ENCODE data around the gene ATXN1. TPM values are rescaled to one million over a fixed set of nuclear protein-coding genes. Genes with fewer than 3 reads are reported as not detected.

Gene ATXN1
- total RNA-seq, 2 donors from 2014 or later, result 63.1 to 72.2 TPM

DNA sequence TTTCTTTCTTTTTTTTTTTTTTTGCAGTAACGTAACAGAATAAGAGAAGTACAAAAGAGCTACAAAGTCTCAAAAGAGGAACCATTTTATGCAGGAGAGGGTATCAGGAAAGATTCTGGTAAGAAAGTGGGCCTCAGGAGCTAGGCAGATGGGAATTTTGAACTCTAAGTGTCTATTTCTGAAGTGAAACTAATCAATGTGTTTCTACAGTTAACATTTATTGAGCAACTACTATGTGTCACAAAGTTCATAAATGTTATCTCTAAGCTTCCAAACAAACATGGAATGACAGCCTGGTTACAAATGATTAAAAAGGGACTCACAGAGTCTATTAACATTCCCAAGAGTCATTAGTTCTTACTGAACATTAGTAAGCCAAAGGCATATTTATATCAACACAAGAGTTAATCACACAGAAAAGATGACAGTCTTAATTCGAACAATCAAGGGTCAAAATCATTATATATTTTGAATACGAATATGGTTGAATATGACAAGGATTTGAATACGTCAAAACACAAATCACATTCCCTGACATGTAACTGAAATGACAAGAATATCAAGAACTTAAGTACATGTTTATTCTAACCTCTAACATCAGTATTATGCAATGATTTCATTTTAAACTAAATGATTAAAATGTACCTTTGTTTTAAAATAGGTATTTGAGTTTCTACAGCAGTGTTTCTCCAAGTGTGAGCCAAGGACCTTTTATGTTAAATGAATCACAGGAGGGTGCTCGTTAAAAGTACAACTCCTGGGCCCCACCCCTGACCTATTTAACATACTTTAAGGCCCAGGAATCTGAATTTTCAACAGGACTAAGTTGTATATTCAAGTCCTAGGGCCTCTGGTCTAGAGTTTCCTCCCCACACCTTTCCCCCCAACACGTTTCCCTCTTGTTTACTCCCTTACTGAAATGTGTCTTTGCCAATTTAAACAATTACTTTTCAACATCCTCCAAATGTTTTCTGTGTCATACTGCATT, 89.7 kb downstream of the ATXN1 start:
- intact Hi-C loops (cut with DNase I), result no loop called here
- DNase-seq (ENCODE audit: low spot score), result no peak

DNA sequence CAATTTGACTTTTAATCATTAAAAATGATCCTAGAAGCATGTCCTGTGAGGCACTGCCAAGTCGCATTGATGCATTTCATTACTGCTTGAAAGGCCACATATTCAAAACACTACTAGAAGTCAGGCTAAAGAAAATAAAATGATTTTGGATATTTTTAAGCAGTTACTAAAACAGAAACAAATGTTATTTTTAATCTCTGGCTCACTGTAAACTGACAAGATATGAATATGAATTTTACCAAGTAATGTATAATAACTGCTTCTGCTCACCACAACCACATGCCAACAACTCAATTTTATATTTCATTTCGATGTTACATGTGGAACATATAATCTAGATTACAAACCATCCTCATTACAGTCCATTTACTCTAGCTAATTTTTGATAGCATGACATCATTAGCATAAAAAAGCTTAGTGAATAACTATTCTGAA, 90.6 kb downstream of the ATXN1 start:
- DNase-seq (ENCODE audit: low spot score), result no peak
- intact Hi-C loops (cut with DNase I), result no loop called here

DNA sequence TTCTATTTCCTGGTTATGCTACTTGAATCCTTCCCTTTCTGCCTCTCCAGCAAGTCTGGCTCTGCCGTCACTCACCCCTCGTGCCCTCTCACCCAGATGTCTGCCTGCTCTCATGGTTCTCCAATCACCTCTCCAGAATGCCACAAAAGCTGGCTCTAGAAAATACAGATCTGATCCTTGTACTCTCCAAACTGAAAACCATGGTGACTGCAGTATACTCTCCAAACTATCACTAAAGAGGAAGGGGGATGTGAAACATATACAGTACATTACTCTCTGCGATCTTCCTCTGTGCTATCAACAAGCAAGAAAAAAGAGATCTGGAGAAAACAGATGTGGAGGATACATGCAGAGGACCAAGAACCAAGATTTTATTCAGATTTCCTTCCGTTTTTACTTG, 91.1 kb downstream of the ATXN1 start:
- intact Hi-C loops (cut with DNase I), result no loop called here
- no peak for DNase-seq (ENCODE audit: low spot score)

GRCh38 chr6:16669227-16669626, 92.0 kb downstream of the ATXN1 start:
- intact Hi-C loops (cut with DNase I), result no loop called here
- DNase-seq (ENCODE audit: low spot score), result no peak

DNA sequence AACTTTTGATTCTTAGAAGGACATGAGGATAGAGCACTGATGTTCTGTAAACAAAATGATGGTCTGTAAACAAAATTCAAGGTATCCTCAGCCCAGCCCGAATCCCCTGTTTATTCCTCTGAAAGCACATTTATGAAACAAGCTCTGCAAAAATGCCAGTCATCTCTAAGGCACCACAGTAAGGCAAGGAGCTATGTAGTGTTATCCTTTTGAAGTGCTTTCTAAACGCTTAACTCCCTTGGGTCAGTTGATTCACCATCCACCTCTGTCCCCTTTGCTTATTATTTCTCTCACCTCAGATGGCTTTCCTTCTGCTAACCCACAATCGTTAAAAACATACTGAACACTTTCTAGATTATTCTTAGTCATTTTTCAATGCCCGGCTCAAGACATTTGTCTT, 93.8 kb downstream of the ATXN1 start:
- no peak for DNase-seq (ENCODE audit: low spot score)
- intact Hi-C loops (cut with DNase I), result no loop called here

GRCh38 chr6:16665992-16666391, 95.3 kb downstream of the ATXN1 start:
- intact Hi-C loops (cut with DNase I), result no loop called here

GRCh38 chr6:16665182-16665581, 96.1 kb downstream of the ATXN1 start:
- DNase-seq (ENCODE audit: low spot score), result no peak
- intact Hi-C loops (cut with DNase I), result no loop called here

More at GRCh38 chr6:16665992-16666391, 95.3 kb downstream of the ATXN1 start:
- no peak for DNase-seq (ENCODE audit: low spot score)

- DNase-seq (ENCODE audit: low spot score), result no peak
- intact Hi-C loops (cut with DNase I), result no loop called here
Measured at GRCh38 chr6:16663901-16664300, 97.4 kb downstream of the ATXN1 start.

DNA sequence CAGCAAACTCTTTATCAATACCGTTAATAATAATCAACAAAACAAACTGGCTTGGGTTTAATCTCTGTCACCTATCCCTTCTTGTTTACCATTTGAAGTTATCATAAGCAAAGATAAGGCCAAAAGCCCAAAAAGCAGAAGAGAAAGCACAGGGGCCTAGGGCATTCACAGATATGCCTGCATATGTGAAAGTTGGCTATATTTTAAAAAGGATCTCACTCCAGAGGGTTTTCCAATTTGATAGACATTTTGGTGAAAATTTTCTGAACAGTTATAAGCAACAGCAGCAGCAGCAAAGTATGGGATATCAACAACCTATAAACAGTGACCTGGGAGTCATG, 101.1 kb downstream of the ATXN1 start:
- no peak for DNase-seq (ENCODE audit: low spot score)
- intact Hi-C loops (cut with DNase I), result no loop called here

GRCh38 chr6:16659466-16660156, 101.6 kb downstream of the ATXN1 start:
- intact Hi-C loops (cut with DNase I), result no loop called here
- no peak for DNase-seq (ENCODE audit: low spot score)

GRCh38 chr6:16658348-16659034, 102.8 kb downstream of the ATXN1 start:
- intact Hi-C loops (cut with DNase I), result no loop called here

GRCh38 chr6:16657768-16658167, 103.5 kb downstream of the ATXN1 start:
- no peak for DNase-seq (ENCODE audit: low spot score)
- intact Hi-C loops (cut with DNase I), result no loop called here

More at GRCh38 chr6:16658348-16659034, 102.8 kb downstream of the ATXN1 start:
- no peak for DNase-seq (ENCODE audit: low spot score)

- intact Hi-C loops (cut with DNase I), result no loop called here
- no peak for DNase-seq (ENCODE audit: low spot score)
Measured at GRCh38 chr6:16656451-16656850, 104.8 kb downstream of the ATXN1 start.

DNA sequence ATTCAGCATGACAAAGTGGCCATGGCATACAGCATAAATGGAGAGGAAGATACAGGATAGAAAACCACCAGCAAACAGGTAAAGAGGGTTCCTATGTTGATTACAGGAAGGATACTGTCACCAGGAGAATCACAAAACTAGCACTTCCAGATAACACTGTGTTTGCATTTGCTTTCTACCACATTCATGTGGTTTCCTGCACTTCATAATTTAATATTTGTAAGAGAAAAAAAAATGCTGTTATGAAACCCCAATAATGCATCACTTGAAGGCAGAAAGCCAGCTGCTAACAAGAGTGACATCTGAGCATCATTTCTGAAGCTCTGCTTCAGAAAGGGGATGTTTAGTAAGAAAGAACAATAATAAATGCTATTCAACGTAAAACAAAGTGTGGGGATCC, 106.6 kb downstream of the ATXN1 start:
- intact Hi-C loops (cut with DNase I), result no loop called here
- no peak for DNase-seq (ENCODE audit: low spot score)

DNA sequence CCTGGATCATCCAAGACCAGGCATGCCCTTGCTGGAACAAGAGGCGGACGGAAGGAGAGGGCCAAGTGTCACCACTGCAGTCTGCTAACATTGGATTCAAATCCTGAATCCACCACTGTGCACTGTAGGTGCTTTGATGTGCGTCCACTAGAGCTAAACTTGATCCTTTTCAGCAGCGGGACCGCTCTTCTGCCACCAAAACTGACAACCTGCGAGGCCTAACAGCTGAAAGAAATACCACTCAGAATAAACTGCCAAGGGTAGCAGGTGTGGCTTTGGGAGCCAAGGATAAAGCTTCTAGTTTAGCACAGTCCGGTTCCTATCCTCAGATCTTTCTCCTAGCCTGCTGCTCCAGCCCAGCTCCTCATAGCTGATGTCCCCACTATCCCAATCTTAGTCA, 108.0 kb downstream of the ATXN1 start:
- DNase-seq (ENCODE audit: low spot score), result no peak
- intact Hi-C loops (cut with DNase I), result no loop called here

DNA sequence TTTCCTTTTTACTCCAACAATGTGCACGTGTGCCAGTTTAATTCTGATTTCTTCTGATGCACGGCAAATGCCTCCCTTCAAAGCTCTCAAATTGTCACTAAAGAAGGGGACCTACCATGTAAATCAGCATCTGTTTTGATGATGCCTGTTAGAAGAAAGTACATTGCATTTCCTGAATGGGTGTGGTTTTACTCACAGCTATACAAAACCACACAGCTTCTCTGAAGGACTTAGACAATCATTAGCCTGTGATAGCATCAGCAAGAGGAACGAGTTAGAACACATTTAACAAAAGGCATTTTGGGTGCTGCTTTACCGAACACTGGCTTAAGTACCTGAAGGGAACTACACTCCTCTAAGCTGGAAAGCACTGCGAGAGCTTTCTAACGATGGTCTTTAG, 109.4 kb downstream of the ATXN1 start:
- intact Hi-C loops (cut with DNase I), result no loop called here
- no peak for DNase-seq (ENCODE audit: low spot score)

DNA sequence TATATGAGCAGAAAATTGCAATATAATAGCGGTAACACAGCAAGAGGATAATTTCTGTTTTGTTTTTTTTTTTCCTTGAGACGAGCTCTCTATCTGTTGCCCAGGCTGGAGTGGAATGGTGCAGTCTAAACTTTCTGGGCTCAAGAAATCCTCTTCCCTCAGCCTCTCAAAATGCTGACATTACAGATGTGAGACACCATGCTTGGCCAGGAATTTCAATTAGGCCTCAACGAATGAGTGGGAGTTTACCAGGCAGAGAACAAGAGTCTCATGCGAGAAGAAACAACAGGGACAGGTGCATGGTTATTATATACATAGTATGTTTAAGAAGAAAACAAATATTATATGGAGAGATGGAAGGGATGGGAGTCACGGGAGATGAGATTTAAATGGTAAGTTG, 111.4 kb downstream of the ATXN1 start:
- no peak for DNase-seq (ENCODE audit: low spot score)

GRCh38 chr6:16649241-16649640, 112.0 kb downstream of the ATXN1 start:
- DNase-seq (ENCODE audit: low spot score), result no peak
- intact Hi-C loops (cut with DNase I), result no loop called here

More for the DNA sequence above, 111.4 kb downstream of the ATXN1 start:
- intact Hi-C loops (cut with DNase I), result no loop called here

GRCh38 chr6:16648003-16648402, 113.3 kb downstream of the ATXN1 start:
- intact Hi-C loops (cut with DNase I), result no loop called here
- DNase-seq (ENCODE audit: low spot score), result no peak

DNA sequence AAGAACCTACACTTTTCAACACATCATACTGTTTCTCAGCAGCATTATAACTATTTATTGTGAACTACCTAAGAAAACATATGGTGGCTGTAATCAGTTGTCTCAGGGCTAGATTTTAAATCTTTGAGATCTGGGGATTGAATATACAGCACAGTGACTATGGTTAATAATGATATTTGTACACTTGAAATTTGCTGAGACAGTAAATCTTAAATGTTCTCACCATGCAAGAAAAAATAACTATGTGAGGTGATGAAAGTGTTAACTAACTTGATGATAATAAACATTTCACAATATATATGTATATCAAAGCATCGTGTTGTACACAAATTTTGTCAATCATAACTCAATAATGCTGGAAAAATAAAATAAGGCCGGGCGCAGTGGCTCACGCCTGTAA, 113.8 kb downstream of the ATXN1 start:
- DNase-seq (ENCODE audit: low spot score), result no peak
- intact Hi-C loops (cut with DNase I), result no loop called here

All from posterior vena cava (tissue), 2 donors.